Astrocyte of the spinal cord (primary cell): Measurements from ENCODE around the gene DDX55.

Experiments used
- DNase-seq: peaks from one replicate; pipeline ENCODE4 v3.0.0; 2011; ENCODE audit warnings: low read depth, low spot score
- H3K4me3 ChIP-seq: 2 replicates; pipeline ENCODE4 v1.5.1; 2011; ENCODE audit warnings: low read depth, mild to moderate bottlenecking, low read length, moderate library complexity
- in situ Hi-C: cut with HindIII; loops from 2 replicates; pipeline ENCODE4 v1.10.0; 2017; ENCODE audit warnings: low sequenced_read_pairs
- TF ChIP-seq, protein P1 (sequence below): IDR thresholded peaks from 2 replicates; pipeline ENCODE4 v1.5.1; 2012; ENCODE audit warnings: low read depth, mild to moderate bottlenecking, low read length, inconsistent platforms

DDX55 gene

DNA sequence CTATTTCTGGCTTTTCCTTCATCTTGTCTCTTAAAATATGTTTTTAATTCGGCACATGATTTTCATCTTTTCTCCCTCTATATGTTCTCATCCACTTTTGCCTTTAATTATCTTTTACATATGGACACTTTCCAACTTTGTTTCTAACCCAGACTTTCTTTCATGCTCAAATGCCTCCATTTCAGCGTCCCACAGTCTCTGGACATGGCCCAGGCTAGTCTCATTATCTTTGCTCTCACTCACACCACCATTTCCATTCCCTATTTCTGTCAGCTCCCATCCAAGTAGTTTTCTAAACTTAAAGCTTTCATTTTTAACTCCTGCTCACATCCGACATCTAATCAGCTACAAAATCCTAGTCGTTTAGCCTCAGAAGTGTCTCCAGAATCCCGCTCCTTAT, 46.5 kb downstream of the DDX55 start:
- TF ChIP-seq, protein P1, sequence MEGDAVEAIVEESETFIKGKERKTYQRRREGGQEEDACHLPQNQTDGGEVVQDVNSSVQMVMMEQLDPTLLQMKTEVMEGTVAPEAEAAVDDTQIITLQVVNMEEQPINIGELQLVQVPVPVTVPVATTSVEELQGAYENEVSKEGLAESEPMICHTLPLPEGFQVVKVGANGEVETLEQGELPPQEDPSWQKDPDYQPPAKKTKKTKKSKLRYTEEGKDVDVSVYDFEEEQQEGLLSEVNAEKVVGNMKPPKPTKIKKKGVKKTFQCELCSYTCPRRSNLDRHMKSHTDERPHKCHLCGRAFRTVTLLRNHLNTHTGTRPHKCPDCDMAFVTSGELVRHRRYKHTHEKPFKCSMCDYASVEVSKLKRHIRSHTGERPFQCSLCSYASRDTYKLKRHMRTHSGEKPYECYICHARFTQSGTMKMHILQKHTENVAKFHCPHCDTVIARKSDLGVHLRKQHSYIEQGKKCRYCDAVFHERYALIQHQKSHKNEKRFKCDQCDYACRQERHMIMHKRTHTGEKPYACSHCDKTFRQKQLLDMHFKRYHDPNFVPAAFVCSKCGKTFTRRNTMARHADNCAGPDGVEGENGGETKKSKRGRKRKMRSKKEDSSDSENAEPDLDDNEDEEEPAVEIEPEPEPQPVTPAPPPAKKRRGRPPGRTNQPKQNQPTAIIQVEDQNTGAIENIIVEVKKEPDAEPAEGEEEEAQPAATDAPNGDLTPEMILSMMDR: no peak
- in situ Hi-C loops: no loop called here
- no peak for DNase-seq
- no peak overlapping the region for H3K4me3 ChIP-seq

DNA sequence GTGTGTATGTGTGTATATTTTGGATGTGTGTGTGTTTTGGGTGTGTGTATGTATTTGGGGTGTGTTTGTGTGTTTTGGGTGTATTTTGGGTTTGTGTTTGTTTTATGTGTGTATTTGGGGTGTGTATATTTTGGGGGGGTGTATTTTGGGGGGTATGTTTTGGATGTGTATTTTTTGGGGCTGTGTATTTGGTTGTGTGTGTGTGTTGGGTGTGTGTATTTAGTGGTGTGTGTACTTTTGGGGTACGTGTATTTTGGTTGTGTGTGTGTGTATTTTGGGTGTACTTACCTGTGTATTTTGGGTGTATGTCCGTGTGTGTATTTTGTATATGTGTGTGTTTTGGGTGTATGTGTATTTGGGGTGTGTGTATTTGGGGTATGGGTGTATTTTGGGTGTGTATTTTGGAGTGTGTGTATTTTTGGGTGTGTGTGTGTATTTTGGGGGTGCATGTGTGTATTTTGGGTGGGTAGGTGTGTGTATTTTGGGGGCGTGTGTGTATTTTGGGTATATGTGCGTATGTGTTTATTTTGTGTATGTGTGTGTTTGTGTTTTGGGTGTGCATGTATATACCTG, 52.3 kb downstream of the DDX55 start:
- in situ Hi-C loops: no loop called here
- no peak for DNase-seq
- TF ChIP-seq, protein P1: no peak
- H3K4me3 ChIP-seq: no peak overlapping the region

DNA sequence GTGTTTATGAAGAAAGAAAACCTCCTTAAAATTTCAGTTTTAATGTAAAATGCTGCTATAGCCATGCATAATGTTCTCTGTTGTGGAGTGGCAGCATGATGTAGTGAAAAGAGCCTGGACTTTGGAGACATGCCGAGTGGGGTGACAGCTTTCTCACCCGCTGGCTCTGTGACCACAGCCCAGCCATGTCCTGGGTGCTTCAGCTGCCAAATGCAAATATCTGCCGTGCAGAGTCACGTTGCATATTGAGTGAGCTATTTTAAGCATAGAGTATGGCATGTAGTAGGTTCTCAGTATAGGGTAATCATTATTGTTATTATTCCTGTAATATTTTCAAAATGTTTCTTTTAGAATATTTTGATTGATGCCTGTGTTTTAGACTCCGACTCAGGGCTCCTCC, 53.5 kb downstream of the DDX55 start:
- DNase-seq: no peak
- no peak overlapping the region for H3K4me3 ChIP-seq
- in situ Hi-C loops: no loop called here
- TF ChIP-seq, protein P1: no peak

DNA sequence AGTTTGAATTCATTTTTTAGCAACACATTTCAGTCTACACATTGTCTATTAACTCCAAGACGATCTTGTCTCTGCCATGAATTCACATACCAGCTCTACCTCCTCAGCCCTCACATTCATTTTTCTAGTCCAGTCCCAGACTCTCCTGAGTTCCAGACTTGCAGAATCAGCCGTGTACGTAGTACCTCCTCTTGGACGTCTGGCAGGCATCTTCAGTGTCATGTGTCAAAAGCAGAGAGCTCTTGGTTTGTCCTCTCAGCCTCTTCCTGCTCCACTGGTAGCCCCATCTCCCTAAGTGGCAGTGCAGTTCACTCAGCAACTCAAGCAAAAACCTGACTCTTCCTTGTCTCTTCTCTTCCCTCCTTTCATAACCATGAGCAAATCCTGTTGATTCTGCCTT, 54.5 kb downstream of the DDX55 start:
- no peak overlapping the region for H3K4me3 ChIP-seq
- TF ChIP-seq, protein P1: no peak
- DNase-seq: no peak
- in situ Hi-C loops: no loop called here

DNA sequence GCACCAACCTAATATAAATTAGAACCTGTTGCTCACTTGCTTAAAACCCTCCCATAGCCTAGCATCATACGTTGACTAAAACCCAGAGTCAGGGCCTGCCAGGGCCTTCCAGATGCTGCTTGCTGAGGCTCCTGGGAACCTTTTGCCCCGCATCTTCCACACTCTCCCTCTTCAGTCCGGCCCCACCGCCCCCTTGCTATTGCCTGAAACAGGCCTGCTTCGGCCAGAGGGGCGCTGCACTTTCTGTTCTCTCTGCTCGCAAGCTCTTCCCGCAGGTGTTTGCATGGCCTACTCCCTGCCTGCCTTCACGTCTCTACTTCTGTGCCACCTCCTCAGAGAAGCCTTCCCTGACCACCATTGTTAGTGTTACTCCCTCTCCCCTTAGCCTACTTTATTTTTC, 55.3 kb downstream of the DDX55 start:
- H3K4me3 ChIP-seq: no peak overlapping the region
- TF ChIP-seq, protein P1: no peak
- no peak for DNase-seq
- in situ Hi-C loops: no loop called here

DNA sequence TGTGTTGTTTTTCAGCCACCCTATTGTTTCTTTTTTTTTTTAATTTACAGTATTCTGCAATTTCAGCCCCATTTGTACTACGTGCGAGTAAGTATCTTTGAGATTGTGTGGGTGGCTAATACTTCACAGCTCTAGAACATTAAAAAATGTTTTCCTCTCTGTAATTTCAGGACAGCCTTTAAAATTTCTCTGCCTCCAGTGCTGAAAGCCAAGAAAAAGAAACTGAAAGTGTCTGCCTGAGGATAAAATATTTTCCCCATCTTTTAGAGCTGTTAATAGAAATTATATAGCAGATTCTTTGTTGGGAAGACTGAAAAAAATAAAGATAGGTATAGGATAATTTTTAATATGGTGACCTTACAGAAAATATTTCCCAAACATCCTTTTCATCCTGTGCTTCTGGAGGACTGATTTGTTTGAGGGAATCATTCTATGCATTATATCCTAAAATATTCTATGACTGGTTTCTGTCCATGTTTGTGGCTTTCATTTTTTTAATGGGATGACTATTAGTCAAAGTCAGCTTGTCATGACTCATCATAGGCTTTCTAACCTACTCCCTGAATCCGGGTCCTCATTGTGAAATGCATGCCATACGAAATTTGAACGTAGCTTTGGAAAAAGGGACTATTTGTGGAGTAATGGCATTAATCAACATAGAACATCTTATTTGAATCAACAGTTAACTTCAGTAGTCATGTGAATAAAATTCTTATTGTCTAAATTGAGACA, 58.3 kb downstream of the DDX55 start:
- peak; percentile 49 for DNase-seq
- in situ Hi-C loops: no loop called here
- TF ChIP-seq, protein P1: no peak
- no peak overlapping the region for H3K4me3 ChIP-seq
